Muscle layer of duodenum (tissue), 2 donors: ENCODE measurements around the gene SAYSD1.
A peak's percentile ranks its signal among the peaks of the same experiment; 100 is the strongest.
"Not testable (repeated sequence)": the region's sequence is repeated elsewhere in the genome, so short reads cannot be mapped to it uniquely, and the experiment has no call there.

ENCODE experiments used
- H3K27ac ChIP-seq: one replicate; pipeline ENCODE4 v1.7.0; 2013; ENCODE audit warnings: mild to moderate bottlenecking, low read length
- H3K27me3 ChIP-seq: one replicate; pipeline ENCODE4 v1.7.0; 2013; ENCODE audit warnings: low read depth, mild to moderate bottlenecking, control low read depth, low read length
- H3K36me3 ChIP-seq, 2 donors: one replicate each; pipeline ENCODE4 v1.7.0; 2013; ENCODE audit warnings: low read length in 2 of 2, control low read depth in 1 of 2, mild to moderate bottlenecking in 1 of 2; ENCODE audit not compliant: insufficient read depth in 2 of 2, control insufficient read depth in 1 of 2
- H3K4me1 ChIP-seq, 2 donors: one replicate each; pipeline ENCODE4 v1.7.0; 2013; ENCODE audit warnings: low read length in 2 of 2, mild to moderate bottlenecking in 2 of 2, control low read depth in 1 of 2, moderate library complexity in 1 of 2; ENCODE audit not compliant: insufficient read depth in 2 of 2, control insufficient read depth in 1 of 2
- H3K4me3 ChIP-seq, 2 donors: one replicate each; pipeline ENCODE4 v1.7.0; 2013; ENCODE audit warnings: low read length in 2 of 2, low read depth in 1 of 2, mild to moderate bottlenecking in 1 of 2
- H3K9me3 ChIP-seq, 2 donors: one replicate each; pipeline ENCODE4 v1.7.0; 2013; ENCODE audit warnings: low read length in 2 of 2, control low read depth in 1 of 2, mild to moderate bottlenecking in 1 of 2; ENCODE audit not compliant: control insufficient read depth in 1 of 2
- donor health status: healthy.

SAYSD1 gene

GRCh38 chr6:39137245-39137644 is 22.3 kb upstream of the SAYSD1 start:
- Histone ChIP-seq H3K27ac (no peak overlapping the region), H3K4me1 (no peaks in the 10 kb centered on the region), H3K9me3 (peaks cover 3 to 17% of the 10 kb centered on the region in 2 donors), H3K36me3 (no peaks in the 10 kb centered on the region), H3K4me3 (no peak overlapping the region), H3K27me3 (no peaks in the 10 kb centered on the region)

GRCh38 chr6:39136207-39136606 is 21.2 kb upstream of the SAYSD1 start:
- not testable (repeated sequence) for H3K27me3 ChIP-seq, H3K4me3 ChIP-seq, H3K27ac ChIP-seq, H3K36me3 ChIP-seq, H3K4me1 ChIP-seq
- H3K9me3 ChIP-seq, result peaks cover 3 to 17% of the 10 kb centered on the region in 2 donors

- peaks cover 3 to 15% of the 10 kb centered on the region in 2 donors for H3K9me3 ChIP-seq
- H3K4me1 ChIP-seq, H3K27ac ChIP-seq, H3K27me3 ChIP-seq, H3K4me3 ChIP-seq, H3K36me3 ChIP-seq: not testable (repeated sequence)
Observed at GRCh38 chr6:39134761-39135160, 19.8 kb upstream of the SAYSD1 start.

GRCh38 chr6:39130691-39131090 is 15.7 kb upstream of the SAYSD1 start:
- peaks cover 0 to 2% of the 10 kb centered on the region in 2 donors for H3K9me3 ChIP-seq
- H3K27me3 ChIP-seq, result no peaks in the 10 kb centered on the region
- no peak overlapping the region for H3K4me3 ChIP-seq
- no peaks in the 10 kb centered on the region for H3K36me3 ChIP-seq
- no peaks in the 10 kb centered on the region for H3K4me1 ChIP-seq
- no peak overlapping the region for H3K27ac ChIP-seq

GRCh38 chr6:39128832-39129231 is 13.8 kb upstream of the SAYSD1 start:
- Histone ChIP-seq H3K27ac (no peak overlapping the region), H3K4me1 (no peaks in the 10 kb centered on the region), H3K36me3 (no peaks in the 10 kb centered on the region), H3K27me3 (no peaks in the 10 kb centered on the region), H3K4me3 (no peak overlapping the region), H3K9me3 (no peaks in the 10 kb centered on the region)

GRCh38 chr6:39128106-39128505 is 13.1 kb upstream of the SAYSD1 start:
- H3K36me3 ChIP-seq, result no peaks in the 10 kb centered on the region
- H3K4me1 ChIP-seq, result no peaks in the 10 kb centered on the region
- no peaks in the 10 kb centered on the region for H3K27me3 ChIP-seq
- H3K27ac ChIP-seq, result no peak overlapping the region
- no peaks in the 10 kb centered on the region for H3K9me3 ChIP-seq
- H3K4me3 ChIP-seq, result no peak overlapping the region

GRCh38 chr6:39124114-39124513 is 9.1 kb upstream of the SAYSD1 start:
- no peaks in the 10 kb centered on the region for H3K4me1 ChIP-seq
- no peaks in the 10 kb centered on the region for H3K27me3 ChIP-seq
- no peak overlapping the region for H3K27ac ChIP-seq
- H3K9me3 ChIP-seq, result no peaks in the 10 kb centered on the region
- H3K36me3 ChIP-seq, result no peaks in the 10 kb centered on the region
- no peak overlapping the region for H3K4me3 ChIP-seq

GRCh38 chr6:39118921-39119320 is 3.9 kb upstream of the SAYSD1 start:
- H3K27ac ChIP-seq, result no peak overlapping the region
- no peaks in the 10 kb centered on the region for H3K27me3 ChIP-seq
- peaks cover 3 to 7% of the 10 kb centered on the region in 2 donors for H3K4me1 ChIP-seq
- no peaks in the 10 kb centered on the region for H3K9me3 ChIP-seq
- H3K4me3 ChIP-seq, result no peak overlapping the region
- no peaks in the 10 kb centered on the region for H3K36me3 ChIP-seq

- Histone ChIP-seq H3K4me1 (peaks cover 7 to 8% of the 10 kb centered on the region in 2 donors), H3K27me3 (no peaks in the 10 kb centered on the region), H3K36me3 (peaks cover 3 to 10% of the 10 kb centered on the region in 2 donors), H3K27ac (peak overlapping the region; percentile 93), H3K4me3 (peak overlapping the region; percentile 68 to 74), H3K9me3 (no peaks in the 10 kb centered on the region)
Observed at GRCh38 chr6:39114388-39114703, 640 bp downstream of the SAYSD1 start.

- Histone ChIP-seq H3K9me3 (no peaks in the 10 kb centered on the region), H3K4me1 (peaks cover 7 to 8% of the 10 kb centered on the region in 2 donors), H3K4me3 (peak overlapping the region; percentile 68 to 74), H3K27me3 (no peaks in the 10 kb centered on the region), H3K36me3 (peaks cover 5 to 12% of the 10 kb centered on the region in 2 donors), H3K27ac (peak overlapping the region; percentile 93)
Observed at GRCh38 chr6:39113788-39114187, 1.2 kb downstream of the SAYSD1 start.

- no peaks in the 10 kb centered on the region for H3K27me3 ChIP-seq
- no peak overlapping the region for H3K27ac ChIP-seq
- no peak overlapping the region for H3K4me3 ChIP-seq
- no peaks in the 10 kb centered on the region for H3K9me3 ChIP-seq
- peaks cover 5 to 12% of the 10 kb centered on the region in 2 donors for H3K36me3 ChIP-seq
- peaks cover 7 to 8% of the 10 kb centered on the region in 2 donors for H3K4me1 ChIP-seq
Observed at GRCh38 chr6:39111280-39111679, 3.7 kb downstream of the SAYSD1 start.

- Histone ChIP-seq H3K36me3 (peaks cover 12 to 21% of the 10 kb centered on the region in 2 donors), H3K9me3 (no peaks in the 10 kb centered on the region), H3K4me1 (no peaks in the 10 kb centered on the region), H3K27me3 (no peaks in the 10 kb centered on the region), H3K27ac (no peak overlapping the region), H3K4me3 (no peak overlapping the region)
Observed at GRCh38 chr6:39108041-39108839, 6.7 kb downstream of the SAYSD1 start.
